Measurements from ENCODE around the gene WRAP73.

Gene WRAP73

GRCh38 chr1:3669421-3669821 is 19.5 kb upstream of the WRAP73 start:
- TF ChIP-seq TAF1 (IDR thresholded peaks at IDR 0.05; ENCODE audit: low read depth) (no peak), NFIC (IDR thresholded peaks at IDR 0.05) (no peak), TEAD4 (IDR thresholded peaks at IDR 0.05) (no peak), ZBTB7A (IDR thresholded peaks at IDR 0.05; ENCODE audit: low read depth) (no peak), FOXM1 (IDR thresholded peaks at IDR 0.05; ENCODE audit: borderline replicate concordance, low read depth) (no peak)

GRCh38 chr1:3668585-3669300 is 18.8 kb upstream of the WRAP73 start:
- TF ChIP-seq REST (IDR thresholded peaks at IDR 0.05; ENCODE audit: low read depth), result no peak
- TF ChIP-seq TAF1 (IDR thresholded peaks at IDR 0.05; ENCODE audit: low read depth), result no peak
- peak; percentile 63 for TF ChIP-seq TEAD4 (IDR thresholded peaks at IDR 0.05)
- no peak for TF ChIP-seq CREB1 (IDR thresholded peaks at IDR 0.05; ENCODE audit: low read depth)
- TF ChIP-seq EGR1 (IDR thresholded peaks at IDR 0.05), result 0 out of 2 replicates have a peak, but pooled peaks have one; percentile 8
- TF ChIP-seq USF1 (IDR thresholded peaks at IDR 0.05), result peak; percentile 35; the same call in 1 of the 2 replicates
- peak; percentile 91 for TF ChIP-seq MAX (IDR thresholded peaks at IDR 0.05)
- TF ChIP-seq FOXM1 (IDR thresholded peaks at IDR 0.05; ENCODE audit: borderline replicate concordance, low read depth), result no peak
- no peak for TF ChIP-seq RAD21 (IDR thresholded peaks at IDR 0.05; ENCODE audit: low read depth)
- 0 out of 2 replicates have a peak, but pooled peaks have one; percentile 27 for TF ChIP-seq EP300 (IDR thresholded peaks at IDR 0.05; ENCODE audit: borderline replicate concordance)
- TF ChIP-seq ZBTB7A (IDR thresholded peaks at IDR 0.05; ENCODE audit: low read depth), result no peak; the same call in 1 of the 2 replicates
- peak; percentile 100 for TF ChIP-seq CEBPB (IDR thresholded peaks at IDR 0.05)
- peak; percentile 99 for TF ChIP-seq NFIC (IDR thresholded peaks at IDR 0.05)
- no peak for TF ChIP-seq YY1 (IDR thresholded peaks at IDR 0.05; ENCODE audit: low read depth)
- peak; percentile 94 for TF ChIP-seq TCF12 (IDR thresholded peaks at IDR 0.05; ENCODE audit: low read depth)

- TF ChIP-seq USF1 (IDR thresholded peaks at IDR 0.05), result no peak
- TF ChIP-seq CEBPB (IDR thresholded peaks at IDR 0.05), result no peak
- no peak for TF ChIP-seq TCF12 (IDR thresholded peaks at IDR 0.05; ENCODE audit: low read depth)
- no peak for TF ChIP-seq YY1 (IDR thresholded peaks at IDR 0.05; ENCODE audit: low read depth)
- no peak for TF ChIP-seq REST (IDR thresholded peaks at IDR 0.05; ENCODE audit: low read depth)
- no peak for TF ChIP-seq MAX (IDR thresholded peaks at IDR 0.05)
- no peak for TF ChIP-seq RAD21 (IDR thresholded peaks at IDR 0.05; ENCODE audit: low read depth)
- TF ChIP-seq ZBTB7A (IDR thresholded peaks at IDR 0.05; ENCODE audit: low read depth), result no peak
- no peak for TF ChIP-seq CREB1 (IDR thresholded peaks at IDR 0.05; ENCODE audit: low read depth)
- TF ChIP-seq EGR1 (IDR thresholded peaks at IDR 0.05), result no peak
- TF ChIP-seq TEAD4 (IDR thresholded peaks at IDR 0.05), result no peak
- no peak for TF ChIP-seq EP300 (IDR thresholded peaks at IDR 0.05; ENCODE audit: borderline replicate concordance)
Measured at GRCh38 chr1:3668148-3668547, 18.2 kb upstream of the WRAP73 start.

GRCh38 chr1:3664700-3665375 is 14.9 kb upstream of the WRAP73 start:
- TF ChIP-seq MAX (IDR thresholded peaks at IDR 0.05) (no peak), EGR1 (IDR thresholded peaks at IDR 0.05) (no peak), TAF1 (IDR thresholded peaks at IDR 0.05; ENCODE audit: low read depth) (no peak), CREB1 (IDR thresholded peaks at IDR 0.05; ENCODE audit: low read depth) (no peak), ZBTB7A (IDR thresholded peaks at IDR 0.05; ENCODE audit: low read depth) (no peak), TCF12 (IDR thresholded peaks at IDR 0.05; ENCODE audit: low read depth) (no peak), REST (IDR thresholded peaks at IDR 0.05; ENCODE audit: low read depth) (no peak), EP300 (IDR thresholded peaks at IDR 0.05; ENCODE audit: borderline replicate concordance) (no peak), YY1 (IDR thresholded peaks at IDR 0.05; ENCODE audit: low read depth) (no peak)

Data from Ishikawa (cell line).